Activated CD4-positive, alpha-beta T cell treated with anti-CD3 and anti-CD28 coated beads, Interleukin-2, Interleukin-4, amounts not matched to agents 100 ng/mL and 50 ng/mL, durations not matched to agents 16 hours and 8 hours (primary cell): ENCODE data around the gene RAB11FIP4.

ENCODE experiments used
- DNase-seq: peaks from one replicate; pipeline ENCODE4 v3.0.0-alpha.2; 2020; ENCODE audit warnings: low spot score

The RAB11FIP4 gene

DNA sequence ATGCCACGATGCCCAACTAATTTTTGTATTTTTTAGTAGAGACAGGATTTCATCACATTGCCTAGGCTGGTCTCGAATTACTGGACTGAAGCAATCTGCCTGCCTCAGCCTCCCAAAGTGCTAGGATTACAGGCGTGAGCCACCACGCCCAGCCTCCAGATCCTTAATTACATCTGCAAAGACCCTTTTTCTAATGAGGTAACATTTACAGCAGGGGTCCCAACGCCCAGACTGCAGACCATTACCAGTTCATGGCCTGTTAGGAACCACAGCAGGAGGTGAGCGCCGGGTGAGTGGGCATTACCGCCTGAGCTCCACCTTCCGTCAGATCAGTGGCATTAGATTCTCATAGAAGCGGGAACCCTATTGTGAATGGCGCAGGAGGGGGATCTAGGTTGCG lies 4.0 kb upstream of the RAB11FIP4 start:
- no peak for DNase-seq

- DNase-seq: no peak
Measured at GRCh38 chr17:31388351-31388750, 3.1 kb upstream of the RAB11FIP4 start.

- peak; percentile 23 for DNase-seq
Measured at GRCh38 chr17:31388770-31389656, 2.5 kb upstream of the RAB11FIP4 start.

DNA sequence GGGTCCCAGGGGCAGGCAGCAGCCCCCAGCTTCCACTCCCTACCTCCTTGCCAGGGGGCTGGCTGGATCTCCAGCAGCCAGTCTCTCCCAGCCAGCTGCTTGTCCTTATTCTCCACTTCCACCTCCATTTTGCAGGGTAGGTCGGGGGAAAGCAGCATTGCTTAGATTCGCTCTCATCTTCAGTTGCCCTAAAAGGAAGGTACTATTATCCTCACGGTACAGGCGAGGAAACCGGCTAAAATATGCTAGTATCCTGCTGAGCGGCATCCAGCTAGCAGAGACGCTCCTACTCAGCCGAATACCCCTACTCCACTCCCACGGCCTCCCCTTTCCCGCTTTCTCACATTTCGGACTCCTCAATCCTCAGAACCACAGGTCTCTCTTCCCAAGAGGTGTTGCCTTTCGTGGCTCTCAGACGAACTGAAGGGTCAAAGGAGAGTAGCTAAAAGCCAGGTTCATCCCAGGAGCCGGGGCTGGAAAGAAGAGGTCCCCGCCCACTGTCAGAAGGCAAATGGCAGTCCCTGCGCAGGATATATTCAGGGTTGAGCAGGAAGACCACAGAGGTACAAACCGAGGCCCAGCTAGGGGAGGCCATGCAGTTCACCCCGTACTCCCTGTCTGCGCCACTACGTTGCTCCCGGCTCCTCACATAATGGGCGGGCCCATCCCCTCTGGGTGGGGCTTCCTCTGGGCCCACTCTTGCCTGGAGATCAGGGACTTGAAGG lies 1.7 kb upstream of the RAB11FIP4 start:
- no peak for DNase-seq

GRCh38 chr17:31390426-31390747 lies 1.1 kb upstream of the RAB11FIP4 start:
- no peak for DNase-seq

DNA sequence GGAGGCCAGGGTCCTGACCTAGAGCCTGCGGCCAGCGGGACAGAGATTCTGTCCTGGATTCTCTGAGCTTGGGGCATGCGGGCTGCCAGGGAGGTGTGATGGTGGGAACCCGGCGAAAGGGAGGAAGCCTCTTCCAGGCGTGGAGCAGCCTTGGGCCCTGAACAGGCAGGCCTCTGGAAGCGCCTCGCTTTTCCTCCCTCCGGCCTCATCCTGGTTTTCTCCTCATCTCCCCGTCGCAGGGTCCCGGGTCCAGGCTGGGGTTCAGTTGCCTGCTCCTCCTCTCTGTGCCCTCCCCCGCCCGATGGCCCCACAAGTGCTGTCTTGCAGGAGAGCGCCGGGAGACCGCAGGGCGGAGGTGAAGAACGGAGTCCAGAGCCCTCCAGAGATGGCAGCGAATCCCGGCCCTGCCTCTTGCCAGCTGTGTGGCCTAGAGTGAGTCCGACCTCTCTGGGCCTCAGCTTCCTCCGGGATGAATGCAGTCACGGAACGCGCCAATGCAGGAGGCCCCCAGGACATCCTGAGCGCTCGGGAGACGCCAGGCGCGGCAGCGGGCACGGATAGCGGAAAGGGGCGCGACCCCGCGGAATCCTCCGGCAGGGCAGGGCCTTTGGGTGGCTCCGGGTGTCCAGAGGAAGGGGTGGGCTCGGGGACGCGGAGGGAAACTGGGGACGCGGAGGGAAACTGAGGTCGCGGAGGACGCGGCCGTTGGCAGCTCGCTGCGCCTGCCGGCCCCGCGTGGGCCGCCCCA lies 553 bp upstream of the RAB11FIP4 start:
- DNase-seq: no peak

- DNase-seq: no peak
Measured at GRCh38 chr17:31392002-31392855, 754 bp downstream of the RAB11FIP4 start.

- no peak for DNase-seq
Measured at GRCh38 chr17:31392856-31393748, 1.6 kb downstream of the RAB11FIP4 start.

DNA sequence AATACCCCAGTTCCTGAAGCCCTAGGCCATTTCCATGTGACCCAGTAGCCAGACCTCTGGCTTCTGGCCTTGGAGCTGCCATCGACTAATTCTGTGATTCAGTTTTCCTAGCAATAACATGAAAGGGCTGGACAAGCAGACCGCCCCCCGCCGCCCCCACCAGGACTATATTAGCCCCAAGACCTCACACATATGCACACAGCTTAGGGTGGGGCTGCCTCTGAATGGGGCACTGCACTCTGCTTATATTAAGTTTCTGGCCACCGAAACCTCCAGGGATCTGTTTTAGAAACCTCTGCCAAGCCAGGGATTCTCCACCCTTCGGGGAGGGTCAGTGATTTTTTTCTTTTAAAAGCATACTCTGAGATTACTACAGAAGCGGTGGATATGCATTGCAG lies 2.3 kb downstream of the RAB11FIP4 start:
- no peak for DNase-seq

GRCh38 chr17:31394544-31394943 lies 3.1 kb downstream of the RAB11FIP4 start:
- peak; percentile 18 for DNase-seq

- no peak for DNase-seq
Measured at GRCh38 chr17:31397256-31397939, 5.9 kb downstream of the RAB11FIP4 start.

DNA sequence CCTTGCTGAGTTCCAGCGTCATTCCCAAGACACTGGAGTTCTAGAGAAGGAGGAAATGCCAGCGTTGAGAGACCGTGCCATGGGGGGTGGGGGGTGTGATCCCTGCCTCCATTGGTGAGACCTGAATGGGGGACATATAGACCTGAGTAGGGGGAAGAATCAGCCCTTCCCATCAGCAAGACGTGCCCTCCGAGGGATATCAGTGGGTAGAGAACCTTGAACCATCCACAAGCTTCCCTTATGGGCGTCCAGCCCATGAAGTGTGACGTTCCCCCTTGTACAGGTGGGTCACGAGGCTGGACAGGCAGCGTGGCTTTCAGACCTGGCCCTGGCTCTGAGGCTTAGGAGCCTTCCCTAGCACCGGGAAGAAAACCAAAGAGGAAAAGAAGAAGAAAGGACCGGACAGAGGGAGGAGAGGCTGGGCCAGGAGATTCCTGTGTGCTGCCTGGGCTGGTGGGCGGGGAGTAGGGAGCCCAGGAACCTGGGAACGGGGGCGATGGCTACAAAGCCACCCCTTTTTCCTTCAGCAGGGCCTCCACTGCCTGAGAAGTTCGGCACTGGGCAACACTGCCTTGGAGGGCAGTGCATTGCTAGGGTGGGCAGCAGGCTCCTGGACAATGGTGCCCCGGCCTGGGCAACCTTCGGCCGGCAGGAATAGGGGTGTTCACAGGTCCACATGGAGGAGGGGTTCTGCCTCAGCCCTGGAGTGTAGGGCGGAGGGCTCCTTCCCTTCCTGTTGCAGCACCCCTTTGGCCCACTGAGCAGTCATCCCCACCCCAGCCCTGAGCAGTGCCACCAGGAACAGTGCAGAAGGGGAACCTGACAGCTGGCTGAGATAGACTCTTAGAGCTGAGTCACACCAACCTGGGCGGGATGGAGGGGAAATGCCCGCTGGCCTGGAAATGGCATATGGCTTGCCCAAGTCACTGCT lies 7.2 kb downstream of the RAB11FIP4 start:
- no peak for DNase-seq

DNA sequence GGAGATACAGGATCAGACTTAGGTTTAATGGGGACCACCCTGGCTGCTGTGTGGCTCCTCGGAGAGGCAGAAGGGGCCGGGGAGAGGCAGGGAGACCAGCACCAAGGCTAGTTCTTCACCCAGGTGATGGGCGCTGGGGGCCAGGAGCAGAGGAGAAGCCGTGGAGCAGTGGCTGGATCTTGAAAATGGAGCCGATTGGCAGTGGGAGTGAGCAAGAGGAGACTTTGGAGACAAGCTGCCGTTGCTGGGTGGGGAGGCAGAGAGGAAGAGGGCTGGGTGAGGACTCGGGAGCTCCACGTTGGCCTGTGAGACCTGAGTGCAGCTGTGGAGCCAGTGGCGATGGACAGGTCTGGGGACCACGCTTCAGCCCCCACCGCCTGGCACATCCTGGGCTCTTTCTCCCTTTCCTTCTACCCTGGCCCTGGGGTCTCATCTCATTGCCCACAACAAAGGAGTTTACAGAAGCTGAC lies 9.0 kb downstream of the RAB11FIP4 start:
- DNase-seq: no peak

DNA sequence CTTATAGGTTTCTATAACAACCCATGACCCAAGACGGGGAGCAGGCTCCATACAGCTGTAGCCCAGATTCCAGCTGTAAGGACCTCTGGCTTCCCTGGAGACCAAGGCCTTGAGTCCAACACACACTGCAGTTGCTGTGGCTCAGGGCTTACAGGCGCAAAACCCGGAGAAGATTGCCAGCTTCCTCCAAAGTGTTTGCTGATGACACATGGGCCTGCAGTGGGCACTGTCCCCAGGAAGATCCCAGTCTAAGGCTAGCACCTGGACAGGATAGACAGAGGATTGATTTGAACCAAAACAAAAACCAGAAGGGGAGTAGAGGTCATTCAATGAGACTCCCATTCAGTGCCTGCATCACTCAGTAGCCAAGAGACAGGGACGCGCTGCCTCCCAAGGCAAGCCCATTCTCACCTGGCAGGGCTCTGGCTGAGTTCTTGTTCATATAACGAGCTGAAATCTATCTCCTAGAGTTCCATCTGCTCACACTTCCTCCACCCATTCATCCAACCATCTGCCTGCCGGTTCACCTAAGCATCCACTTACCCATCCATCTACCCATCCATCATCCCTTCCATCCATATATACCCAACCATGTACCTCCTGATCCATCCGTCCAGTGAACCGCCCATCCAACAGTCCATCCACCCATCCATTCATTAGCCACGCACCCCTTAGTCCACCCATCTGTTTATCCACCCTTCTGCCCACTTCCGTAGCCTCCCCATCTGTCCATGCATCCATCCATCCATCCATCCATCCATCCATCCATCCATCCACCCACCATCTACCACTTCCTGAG lies 10.2 kb downstream of the RAB11FIP4 start:
- no peak for DNase-seq

- no peak for DNase-seq
Measured at GRCh38 chr17:31404028-31404949, 12.8 kb downstream of the RAB11FIP4 start.

DNA sequence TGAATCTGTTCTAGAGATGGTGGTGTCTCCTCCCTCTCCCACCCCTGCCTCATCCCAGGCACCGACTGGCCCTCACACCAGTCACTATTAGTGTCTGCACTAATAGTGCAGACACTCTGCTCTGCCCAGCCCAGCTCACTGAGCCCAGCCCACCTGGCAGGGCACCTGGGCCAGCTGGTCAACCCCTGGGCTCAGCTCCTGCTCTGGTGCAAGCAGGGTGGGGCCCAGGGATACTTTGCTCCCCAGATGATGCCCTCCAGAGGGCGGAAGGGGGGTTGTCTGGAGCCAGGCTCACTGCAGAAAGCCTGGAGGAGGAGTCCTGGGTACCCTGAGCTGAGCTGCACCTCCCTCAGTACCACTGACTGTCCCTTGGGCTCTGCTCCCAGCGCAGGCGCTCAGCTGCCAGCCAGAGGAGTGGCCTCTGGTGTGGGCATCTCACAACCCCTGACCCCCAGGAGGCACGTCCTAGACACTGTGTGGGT lies 14.5 kb downstream of the RAB11FIP4 start:
- no peak for DNase-seq

GRCh38 chr17:31408586-31408985 lies 17.1 kb downstream of the RAB11FIP4 start:
- no peak for DNase-seq
